ENCODE measurements around the gene TMEFF1. TPM values are rescaled to one million over a fixed set of nuclear protein-coding genes. Genes with fewer than 3 reads are reported as not detected.

The TMEFF1 gene
- total RNA-seq, 2 donors from 2014 or later: 0.35 TPM; not detected in 1

GRCh38 chr9:100589582-100589981 is 116.6 kb downstream of the TMEFF1 start:
- ATAC-seq: no peak
- no peak for DNase-seq
- intact Hi-C loops (cut with DNase I): no loop called here

GRCh38 chr9:100590481-100590880 is 117.5 kb downstream of the TMEFF1 start:
- DNase-seq (no peak), ATAC-seq (no peak)
- intact Hi-C loops (cut with DNase I): loop anchor here in 1 of 2 donors (10.0 kb wide), 1 partner anchor 236 kb away; the partner anchor contains the start of gene TEX10

- DNase-seq (no peak), ATAC-seq (no peak)
- intact Hi-C loops (cut with DNase I): loop anchor here in 1 of 2 donors (10.0 kb wide), 1 partner anchor 236 kb away; the partner anchor contains the start of gene TEX10
Observed at GRCh38 chr9:100591139-100591538, 118.2 kb downstream of the TMEFF1 start.

GRCh38 chr9:100591639-100592412 is 118.9 kb downstream of the TMEFF1 start:
- intact Hi-C loops (cut with DNase I): loop anchor here in 1 of 2 donors (10.0 kb wide), 1 partner anchor 237 kb away; the partner anchor contains the start of gene TEX10
- no peak for ATAC-seq
- no peak for DNase-seq

GRCh38 chr9:100595391-100596199 is 122.6 kb downstream of the TMEFF1 start:
- no peak for DNase-seq

GRCh38 chr9:100597236-100597635 is 124.3 kb downstream of the TMEFF1 start:
- intact Hi-C loops (cut with DNase I): loop anchor here in 1 of 2 donors (5.0 to 10.0 kb wide), 4 partner anchors 90 to 275 kb away; partner anchors contain the start of gene TEX10
- DNase-seq (no peak), ATAC-seq (peak in 1 of 2 donors; percentile 17)

More at GRCh38 chr9:100595391-100596199, 122.6 kb downstream of the TMEFF1 start:
- peak; percentile 56 to 58 for ATAC-seq
- intact Hi-C loops (cut with DNase I): loop anchor here in 1 of 2 donors (5.0 to 10.0 kb wide), 4 partner anchors 88 to 273 kb away; partner anchors contain the start of gene TEX10

- peak; percentile 89 for DNase-seq
- intact Hi-C loops (cut with DNase I): loop anchor here in 1 of 2 donors (5.0 to 10.0 kb wide), 4 partner anchors 91 to 276 kb away; partner anchors contain the start of gene TEX10
- peak; percentile 85 to 89 for ATAC-seq
Observed at GRCh38 chr9:100598641-100599145, 125.7 kb downstream of the TMEFF1 start.

- intact Hi-C loops (cut with DNase I): loop anchor here (2.0 to 10.0 kb wide), 2 partner anchors 710 to 714 kb away; no protein-coding TSS in a partner anchor
- no peak for DNase-seq
- ATAC-seq: no peak
Observed at GRCh38 chr9:100600521-100601079, 127.7 kb downstream of the TMEFF1 start.

- intact Hi-C loops (cut with DNase I): loop anchor here (2.0 to 10.0 kb wide), 2 partner anchors 710 to 714 kb away; no protein-coding TSS in a partner anchor
- DNase-seq: no peak
- ATAC-seq: peak; percentile 20 to 28
Observed at GRCh38 chr9:100601216-100601615, 128.3 kb downstream of the TMEFF1 start.

GRCh38 chr9:100602342-100602801 is 129.4 kb downstream of the TMEFF1 start:
- ATAC-seq: no peak
- intact Hi-C loops (cut with DNase I): loop anchor here in 1 of 2 donors (10.0 kb wide), 1 partner anchor 712 kb away; no protein-coding TSS in a partner anchor
- DNase-seq: no peak

- ATAC-seq (no peak), DNase-seq (no peak)
- intact Hi-C loops (cut with DNase I): loop anchor here in 1 of 2 donors (10.0 kb wide), 1 partner anchor 709 kb away; no protein-coding TSS in a partner anchor
Observed at GRCh38 chr9:100605405-100605804, 132.5 kb downstream of the TMEFF1 start.

- no peak for ATAC-seq
- DNase-seq: no peak
- intact Hi-C loops (cut with DNase I): no loop called here
Observed at GRCh38 chr9:100619194-100619593, 146.2 kb downstream of the TMEFF1 start.

GRCh38 chr9:100619665-100620064 is 146.7 kb downstream of the TMEFF1 start:
- intact Hi-C loops (cut with DNase I): no loop called here
- no peak for ATAC-seq
- DNase-seq: no peak

- intact Hi-C loops (cut with DNase I): no loop called here
- no peak for ATAC-seq
Observed at GRCh38 chr9:100623969-100624368, 151.0 kb downstream of the TMEFF1 start.

GRCh38 chr9:100626949-100627348 is 154.0 kb downstream of the TMEFF1 start:
- no peak for ATAC-seq
- intact Hi-C loops (cut with DNase I): no loop called here
- no peak for DNase-seq

More at GRCh38 chr9:100623969-100624368, 151.0 kb downstream of the TMEFF1 start:
- no peak for DNase-seq

Data from left cardiac atrium (tissue), 4 donors.